ENCODE measurements around the gene ATOH8.
A peak's percentile ranks its signal among the peaks of the same experiment; 100 is the strongest.

ATOH8 gene

GRCh38 chr2:85787282-85787980 is 33.6 kb downstream of the ATOH8 start:
- no peak for DNase-seq (ENCODE audit: low read depth)

GRCh38 chr2:85787981-85788340 is 34.2 kb downstream of the ATOH8 start:
- no peak for DNase-seq (ENCODE audit: low read depth)

GRCh38 chr2:85788603-85789002 is 34.8 kb downstream of the ATOH8 start:
- DNase-seq (ENCODE audit: low read depth) = no peak

GRCh38 chr2:85789271-85789670 is 35.5 kb downstream of the ATOH8 start:
- no peak for DNase-seq (ENCODE audit: low read depth)

GRCh38 chr2:85790032-85790431 is 36.2 kb downstream of the ATOH8 start:
- no peak for DNase-seq (ENCODE audit: low read depth)

- DNase-seq (ENCODE audit: low read depth) = no peak
These were observed 36.9 kb downstream of the ATOH8 start for GRCh38 chr2:85790499-85791188.

GRCh38 chr2:85791704-85792565 is 38.1 kb downstream of the ATOH8 start:
- no peak for DNase-seq (ENCODE audit: low read depth)

GRCh38 chr2:85792783-85793441 is 39.1 kb downstream of the ATOH8 start:
- peak; percentile 50 for DNase-seq (ENCODE audit: low read depth)

GRCh38 chr2:85793584-85793983 is 39.8 kb downstream of the ATOH8 start:
- DNase-seq (ENCODE audit: low read depth) = no peak

GRCh38 chr2:85794038-85794441 is 40.2 kb downstream of the ATOH8 start:
- DNase-seq (ENCODE audit: low read depth) = no peak

- DNase-seq (ENCODE audit: low read depth) = no peak
These were observed 40.8 kb downstream of the ATOH8 start for GRCh38 chr2:85794491-85795121.

GRCh38 chr2:85795331-85796045 is 41.7 kb downstream of the ATOH8 start:
- DNase-seq (ENCODE audit: low read depth) = no peak

GRCh38 chr2:85796046-85796340 is 42.2 kb downstream of the ATOH8 start:
- DNase-seq (ENCODE audit: low read depth) = no peak

GRCh38 chr2:85796341-85797262 is 42.8 kb downstream of the ATOH8 start:
- DNase-seq (ENCODE audit: low read depth) = no peak

- no peak for DNase-seq (ENCODE audit: low read depth)
These were observed 43.5 kb downstream of the ATOH8 start for GRCh38 chr2:85797263-85797660.

- no peak for DNase-seq (ENCODE audit: low read depth)
These were observed 44.1 kb downstream of the ATOH8 start for GRCh38 chr2:85797921-85798320.

- DNase-seq (ENCODE audit: low read depth) = no peak
These were observed 45.6 kb downstream of the ATOH8 start for GRCh38 chr2:85799215-85799956.

- no peak for DNase-seq (ENCODE audit: low read depth)
These were observed 46.8 kb downstream of the ATOH8 start for GRCh38 chr2:85800586-85800985.

GRCh38 chr2:85801871-85802270 is 48.1 kb downstream of the ATOH8 start:
- DNase-seq (ENCODE audit: low read depth) = no peak

Data from stromal cell of bone marrow (primary cell).